ENCODE measurements around the gene HTR6.

HTR6 gene

GRCh38 chr1:19685994-19686393, 21.3 kb downstream of the HTR6 start:
- in situ Hi-C loops (cut with MboI; ENCODE audit: low sequenced_read_pairs): no loop called here

- in situ Hi-C loops (cut with MboI; ENCODE audit: low sequenced_read_pairs): no loop called here
Measured at GRCh38 chr1:19687414-19687813, 22.7 kb downstream of the HTR6 start.

- in situ Hi-C loops (cut with MboI; ENCODE audit: low sequenced_read_pairs): no loop called here
Measured at GRCh38 chr1:19688041-19688842, 23.6 kb downstream of the HTR6 start.

GRCh38 chr1:19689085-19689757, 24.5 kb downstream of the HTR6 start:
- in situ Hi-C loops (cut with MboI; ENCODE audit: low sequenced_read_pairs): no loop called here

- in situ Hi-C loops (cut with MboI; ENCODE audit: low sequenced_read_pairs): no loop called here
Measured at GRCh38 chr1:19689856-19690255, 25.2 kb downstream of the HTR6 start.

GRCh38 chr1:19690342-19690741, 25.7 kb downstream of the HTR6 start:
- in situ Hi-C loops (cut with MboI; ENCODE audit: low sequenced_read_pairs): no loop called here

- in situ Hi-C loops (cut with MboI; ENCODE audit: low sequenced_read_pairs): no loop called here
Measured at GRCh38 chr1:19694298-19694697, 29.6 kb downstream of the HTR6 start.

GRCh38 chr1:19695772-19696171, 31.1 kb downstream of the HTR6 start:
- in situ Hi-C loops (cut with MboI; ENCODE audit: low sequenced_read_pairs): no loop called here

- in situ Hi-C loops (cut with MboI; ENCODE audit: low sequenced_read_pairs): no loop called here
Measured at GRCh38 chr1:19696820-19697219, 32.1 kb downstream of the HTR6 start.

GRCh38 chr1:19698181-19698580, 33.5 kb downstream of the HTR6 start:
- in situ Hi-C loops (cut with MboI; ENCODE audit: low sequenced_read_pairs): no loop called here

GRCh38 chr1:19700079-19700777, 35.6 kb downstream of the HTR6 start:
- in situ Hi-C loops (cut with MboI; ENCODE audit: low sequenced_read_pairs): no loop called here

- in situ Hi-C loops (cut with MboI; ENCODE audit: low sequenced_read_pairs): no loop called here
Measured at GRCh38 chr1:19703280-19703679, 38.6 kb downstream of the HTR6 start.

GRCh38 chr1:19704247-19705113, 39.8 kb downstream of the HTR6 start:
- in situ Hi-C loops (cut with MboI; ENCODE audit: low sequenced_read_pairs): no loop called here

GRCh38 chr1:19705464-19705863, 40.8 kb downstream of the HTR6 start:
- in situ Hi-C loops (cut with MboI; ENCODE audit: low sequenced_read_pairs): no loop called here

- in situ Hi-C loops (cut with MboI; ENCODE audit: low sequenced_read_pairs): no loop called here
Measured at GRCh38 chr1:19706136-19706535, 41.5 kb downstream of the HTR6 start.

GRCh38 chr1:19708567-19709110, 44.0 kb downstream of the HTR6 start:
- in situ Hi-C loops (cut with MboI; ENCODE audit: low sequenced_read_pairs): no loop called here

- in situ Hi-C loops (cut with MboI; ENCODE audit: low sequenced_read_pairs): no loop called here
Measured at GRCh38 chr1:19709260-19709793, 44.7 kb downstream of the HTR6 start.

- in situ Hi-C loops (cut with MboI; ENCODE audit: low sequenced_read_pairs): no loop called here
Measured at GRCh38 chr1:19710825-19711611, 46.3 kb downstream of the HTR6 start.

- in situ Hi-C loops (cut with MboI; ENCODE audit: low sequenced_read_pairs): no loop called here
Measured at GRCh38 chr1:19712928-19713327, 48.3 kb downstream of the HTR6 start.
